ENCODE measurements around the gene EMC9. TPM values are rescaled to one million over a fixed set of nuclear protein-coding genes. Genes with fewer than 3 reads are reported as not detected.
"Not testable (repeated sequence)": the region's sequence is repeated elsewhere in the genome, so short reads cannot be mapped to it uniquely, and the experiment has no call there.

Gene EMC9
- total and polyA plus RNA-seq, 10 of the 15 experiments (the other 5 are each of a cell fraction or from before 2014, with no cell fraction given), result 15.3 to 60.5 (median 30.3) TPM

DNA sequence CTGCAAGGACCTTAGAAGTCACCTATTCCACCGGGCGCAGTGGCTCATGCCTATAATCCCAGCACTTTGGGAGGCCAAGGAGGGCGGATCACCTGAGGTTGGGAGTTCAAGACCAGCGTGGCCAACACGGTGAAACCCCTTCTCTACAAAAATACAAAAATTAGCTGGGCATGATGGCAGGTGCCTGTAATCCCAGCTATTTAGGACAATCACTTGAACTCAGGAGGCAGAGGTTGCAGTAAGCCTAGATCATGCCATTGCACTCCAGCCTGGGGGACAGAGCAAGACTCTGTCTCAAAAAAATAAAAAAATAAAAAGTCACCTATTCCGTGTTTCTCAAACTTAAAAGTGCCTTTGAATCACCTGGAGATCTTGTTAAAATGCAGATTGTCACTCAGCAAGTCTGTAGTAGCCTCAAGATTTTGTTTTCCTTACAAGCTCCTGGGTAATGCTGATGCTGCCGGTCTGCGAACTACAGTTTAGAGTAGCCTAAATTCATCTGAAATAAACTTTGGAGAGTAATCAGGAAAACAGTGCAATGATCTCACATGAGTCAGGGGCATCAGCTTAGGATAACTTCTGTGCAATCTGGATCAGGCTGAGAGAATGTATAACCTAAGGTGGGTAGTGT lies 35.7 kb downstream of the EMC9 start:
- intact Hi-C loops (cut with micrococcal nuclease; ENCODE audit: unreplicated experiment); H3K79me2 ChIP-seq (ENCODE audit: control insufficient read depth, insufficient read depth, low read length); H3K9me3 ChIP-seq (replicated peaks; ENCODE audit: control insufficient read depth, insufficient read depth, low read length); DNase-seq (ENCODE audit: low read depth, low spot score); H3K4me3 ChIP-seq; H3K4me1 ChIP-seq (ENCODE audit: control insufficient read depth, insufficient read depth, low read length); H2AFZ ChIP-seq (ENCODE audit: control insufficient read depth, low read depth, low read length); BruUV-seq (replicated peaks); ATAC-seq; H3K4me2 ChIP-seq (ENCODE audit: control insufficient read depth, insufficient read depth); FAIRE-seq; H3K27ac ChIP-seq (ENCODE audit: control insufficient read depth, insufficient read depth); H3K9ac ChIP-seq (ENCODE audit: control insufficient read depth, insufficient read depth, low read length); H4K20me1 ChIP-seq (ENCODE audit: control insufficient read depth, insufficient read depth); H3K36me3 ChIP-seq (ENCODE audit: control insufficient read depth in 2 of 2, insufficient read depth in 2 of 2, low read length in 1 of 2); H3K27me3 ChIP-seq (replicated peaks in 1 of 2; ENCODE audit: control insufficient read depth in 2 of 2, insufficient read depth in 2 of 2, low read length in 1 of 2): not testable (repeated sequence)
- in situ Hi-C loops (cut with MboI), result loop anchor here (25.0 kb wide), 1 partner anchor 793 kb away; the partner anchor contains the start of genes BCL2L2, PABPN1 and PPP1R3E
- ChIA-PET SMC1A (ENCODE audit: uncharacterized antibody, unreplicated experiment) (interaction anchor here (1.2 to 9.6 kb wide), 5 partner anchors 9 to 55 kb away, joined by 3 to 195 read pairs (median 38); partner anchors contain the start of genes IRF9, NRL and PCK2), RAD21 (ENCODE audit: unreplicated experiment) (interaction anchor here (0.8 to 6.9 kb wide), 3 partner anchors 12 to 49 kb away, joined by 3 to 153 read pairs (median 136); partner anchors contain the start of gene PCK2), POLR2A (interaction anchor here (1.0 to 5.3 kb wide), 3 partner anchors 10 to 55 kb away, joined by 3 to 35 read pairs (median 3); partner anchors contain the start of gene IRF9), CTCF (interaction anchor here (1.5 to 11.3 kb wide), 6 partner anchors 12 to 193 kb away, joined by 3 to 294 read pairs (median 20); partner anchors contain the start of genes DHRS1, IRF9, NOP9 and PCK2)
- WGBS (ENCODE audit: insufficient coverage, insufficient replicate concordance, low lambda C conversion rate, missing lambda C conversion rate), result 93% methylated on average over 8 of the region's 8 CpGs

- no peak overlapping the region for H3K4me2 ChIP-seq (ENCODE audit: control insufficient read depth, insufficient read depth)
- H3K9ac ChIP-seq (ENCODE audit: control insufficient read depth, insufficient read depth, low read length), result no peak overlapping the region
- no peaks in the 10 kb centered on the region for H3K9me3 ChIP-seq (replicated peaks; ENCODE audit: control insufficient read depth, insufficient read depth, low read length)
- RAD21 ChIA-PET (ENCODE audit: unreplicated experiment), result no interaction called here
- SMC1A ChIA-PET (ENCODE audit: uncharacterized antibody, unreplicated experiment), result interaction anchor here (1.9 to 9.6 kb wide), 2 partner anchors 10 to 57 kb away, joined by 7 to 195 read pairs; partner anchors contain the start of genes IRF9 and PCK2
- no peak for ATAC-seq
- no peaks in the 10 kb centered on the region for H3K27me3 ChIP-seq (replicated peaks in 1 of 2; ENCODE audit: control insufficient read depth in 2 of 2, insufficient read depth in 2 of 2, low read length in 1 of 2)
- no peaks in the 10 kb centered on the region for H3K79me2 ChIP-seq (ENCODE audit: control insufficient read depth, insufficient read depth, low read length)
- no peak for DNase-seq (ENCODE audit: low read depth, low spot score)
- no peaks in the 10 kb centered on the region for H4K20me1 ChIP-seq (ENCODE audit: control insufficient read depth, insufficient read depth)
- no peak for FAIRE-seq
- in situ Hi-C loops (cut with MboI) (loop anchor here (25.0 kb wide), 1 partner anchor 791 kb away; the partner anchor contains the start of genes BCL2L2, PABPN1 and PPP1R3E), intact Hi-C loops (cut with micrococcal nuclease; ENCODE audit: unreplicated experiment) (no loop called here)
- POLR2A ChIA-PET, result interaction anchor here (1.8 kb wide), 1 partner anchor 10 kb away, joined by 8 read pairs; the partner anchor contains the start of gene PCK2
- H2AFZ ChIP-seq (ENCODE audit: control insufficient read depth, low read depth, low read length), result no peak overlapping the region
- 90% methylated on average over 13 of the region's 13 CpGs for WGBS (ENCODE audit: insufficient coverage, insufficient replicate concordance, low lambda C conversion rate, missing lambda C conversion rate)
- H3K4me3 ChIP-seq, result no peak overlapping the region
- H3K36me3 ChIP-seq (ENCODE audit: control insufficient read depth in 2 of 2, insufficient read depth in 2 of 2, low read length in 1 of 2), result peaks cover 11% of the 10 kb centered on the region in 2 experiments; a peak in 3 of 4 replicates
- CTCF ChIA-PET, result interaction anchor here (1.5 to 11.3 kb wide), 2 partner anchors 10 to 57 kb away, joined by 3 to 294 read pairs; partner anchors contain the start of gene PCK2
- TSS peak; percentile 23 for BruUV-seq (replicated peaks)
- no peaks in the 10 kb centered on the region for H3K4me1 ChIP-seq (ENCODE audit: control insufficient read depth, insufficient read depth, low read length)
- no peak overlapping the region for H3K27ac ChIP-seq (ENCODE audit: control insufficient read depth, insufficient read depth)
- TF ChIP-seq KAT2A (conservative IDR thresholded peaks at IDR 0.05; ENCODE audit: control insufficient read depth, low read depth, low read length), result no peak
- no peak for TF ChIP-seq ZSCAN29 (IDR thresholded peaks at IDR 0.05)
- no peak for TF ChIP-seq CREB1 (IDR thresholded peaks at IDR 0.05; ENCODE audit: low read depth)
- TF ChIP-seq, protein P1, sequence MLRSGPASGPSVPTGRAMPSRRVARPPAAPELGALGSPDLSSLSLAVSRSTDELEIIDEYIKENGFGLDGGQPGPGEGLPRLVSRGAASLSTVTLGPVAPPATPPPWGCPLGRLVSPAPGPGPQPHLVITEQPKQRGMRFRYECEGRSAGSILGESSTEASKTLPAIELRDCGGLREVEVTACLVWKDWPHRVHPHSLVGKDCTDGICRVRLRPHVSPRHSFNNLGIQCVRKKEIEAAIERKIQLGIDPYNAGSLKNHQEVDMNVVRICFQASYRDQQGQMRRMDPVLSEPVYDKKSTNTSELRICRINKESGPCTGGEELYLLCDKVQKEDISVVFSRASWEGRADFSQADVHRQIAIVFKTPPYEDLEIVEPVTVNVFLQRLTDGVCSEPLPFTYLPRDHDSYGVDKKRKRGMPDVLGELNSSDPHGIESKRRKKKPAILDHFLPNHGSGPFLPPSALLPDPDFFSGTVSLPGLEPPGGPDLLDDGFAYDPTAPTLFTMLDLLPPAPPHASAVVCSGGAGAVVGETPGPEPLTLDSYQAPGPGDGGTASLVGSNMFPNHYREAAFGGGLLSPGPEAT (IDR thresholded peaks at IDR 0.05; ENCODE audit: low read depth), result no peak
- no peak for TF ChIP-seq PAX8 (IDR thresholded peaks at IDR 0.05)
- no peak for TF ChIP-seq PAX5 (IDR thresholded peaks at IDR 0.05; ENCODE audit: borderline replicate concordance, low read depth, low read length)
- no peak for TF ChIP-seq CREM (IDR thresholded peaks at IDR 0.05; ENCODE audit: low read depth)
- TF ChIP-seq, protein P2, sequence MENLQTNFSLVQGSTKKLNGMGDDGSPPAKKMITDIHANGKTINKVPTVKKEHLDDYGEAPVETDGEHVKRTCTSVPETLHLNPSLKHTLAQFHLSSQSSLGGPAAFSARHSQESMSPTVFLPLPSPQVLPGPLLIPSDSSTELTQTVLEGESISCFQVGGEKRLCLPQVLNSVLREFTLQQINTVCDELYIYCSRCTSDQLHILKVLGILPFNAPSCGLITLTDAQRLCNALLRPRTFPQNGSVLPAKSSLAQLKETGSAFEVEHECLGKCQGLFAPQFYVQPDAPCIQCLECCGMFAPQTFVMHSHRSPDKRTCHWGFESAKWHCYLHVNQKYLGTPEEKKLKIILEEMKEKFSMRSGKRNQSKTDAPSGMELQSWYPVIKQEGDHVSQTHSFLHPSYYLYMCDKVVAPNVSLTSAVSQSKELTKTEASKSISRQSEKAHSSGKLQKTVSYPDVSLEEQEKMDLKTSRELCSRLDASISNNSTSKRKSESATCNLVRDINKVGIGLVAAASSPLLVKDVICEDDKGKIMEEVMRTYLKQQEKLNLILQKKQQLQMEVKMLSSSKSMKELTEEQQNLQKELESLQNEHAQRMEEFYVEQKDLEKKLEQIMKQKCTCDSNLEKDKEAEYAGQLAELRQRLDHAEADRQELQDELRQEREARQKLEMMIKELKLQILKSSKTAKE (IDR thresholded peaks at IDR 0.05; ENCODE audit: low read depth, poor library complexity, severe bottlenecking), result no peak
- no peak for TF ChIP-seq PML (IDR thresholded peaks at IDR 0.05; ENCODE audit: low read length)
- no peak for TF ChIP-seq EZH2 (IDR thresholded peaks at IDR 0.05; ENCODE audit: borderline replicate concordance, control insufficient read depth, low read depth, low read length)
- no peak for TF ChIP-seq SRF (IDR thresholded peaks at IDR 0.05; ENCODE audit: low read depth in 2 of 2, low read length in 2 of 2)
- no peak for TF ChIP-seq CHD4 (IDR thresholded peaks at IDR 0.05)
- no peak for TF ChIP-seq BACH1 (IDR thresholded peaks at IDR 0.05; ENCODE audit: borderline replicate concordance)
Measured at GRCh38 chr14:24103451-24103850, 37.9 kb downstream of the EMC9 start.
